Measurements from ENCODE around the gene WIF1.

DNA sequence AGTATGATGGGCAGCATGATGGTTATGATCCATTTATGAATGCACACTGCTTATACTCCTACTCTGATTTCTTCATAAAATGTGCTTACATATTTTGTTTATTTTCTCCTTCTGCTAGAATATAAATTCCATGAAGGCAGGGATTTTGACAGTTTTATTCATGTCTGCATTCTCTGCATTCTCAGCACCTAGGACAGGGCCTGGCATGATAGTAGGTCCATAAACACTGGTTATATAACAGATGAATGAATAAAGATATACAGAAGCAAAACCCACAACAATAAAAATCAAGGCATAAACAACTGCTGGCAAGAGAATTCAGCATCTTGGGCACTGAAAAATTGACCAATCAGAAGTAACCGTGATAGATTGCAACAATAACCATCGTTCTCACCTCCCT lies 115.4 kb downstream of the WIF1 start:
- TF ChIP-seq, protein P1, sequence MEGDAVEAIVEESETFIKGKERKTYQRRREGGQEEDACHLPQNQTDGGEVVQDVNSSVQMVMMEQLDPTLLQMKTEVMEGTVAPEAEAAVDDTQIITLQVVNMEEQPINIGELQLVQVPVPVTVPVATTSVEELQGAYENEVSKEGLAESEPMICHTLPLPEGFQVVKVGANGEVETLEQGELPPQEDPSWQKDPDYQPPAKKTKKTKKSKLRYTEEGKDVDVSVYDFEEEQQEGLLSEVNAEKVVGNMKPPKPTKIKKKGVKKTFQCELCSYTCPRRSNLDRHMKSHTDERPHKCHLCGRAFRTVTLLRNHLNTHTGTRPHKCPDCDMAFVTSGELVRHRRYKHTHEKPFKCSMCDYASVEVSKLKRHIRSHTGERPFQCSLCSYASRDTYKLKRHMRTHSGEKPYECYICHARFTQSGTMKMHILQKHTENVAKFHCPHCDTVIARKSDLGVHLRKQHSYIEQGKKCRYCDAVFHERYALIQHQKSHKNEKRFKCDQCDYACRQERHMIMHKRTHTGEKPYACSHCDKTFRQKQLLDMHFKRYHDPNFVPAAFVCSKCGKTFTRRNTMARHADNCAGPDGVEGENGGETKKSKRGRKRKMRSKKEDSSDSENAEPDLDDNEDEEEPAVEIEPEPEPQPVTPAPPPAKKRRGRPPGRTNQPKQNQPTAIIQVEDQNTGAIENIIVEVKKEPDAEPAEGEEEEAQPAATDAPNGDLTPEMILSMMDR (IDR thresholded peaks at IDR 0.05; ENCODE audit: low read depth, low read length, poor library complexity, severe bottlenecking), result no peak
- TF ChIP-seq EZH2phosphoT487 (IDR thresholded peaks at IDR 0.05; ENCODE audit: borderline replicate concordance, low read length), result no peak

Data from DOHH2 (cell line).